Measurements from ENCODE around the gene PHAX. TPM values are rescaled to one million over a fixed set of nuclear protein-coding genes. Genes with fewer than 3 reads are reported as not detected.
"Not testable (repeated sequence)": the region's sequence is repeated elsewhere in the genome, so short reads cannot be mapped to it uniquely, and the experiment has no call there.

PHAX gene
- total RNA-seq, 1 experiment from 2014 or later = 46.2 TPM

GRCh38 chr5:126648471-126648870 is 47.7 kb downstream of the PHAX start:
- Histone ChIP-seq H3K9me3 (ENCODE audit: control insufficient read depth, insufficient read depth, low read depth, low read length) (peaks cover 5% of the 10 kb centered on the region; the same call in 1 of the 2 replicates), H3K36me3 (ENCODE audit: control insufficient read depth, insufficient read depth, low read length) (no peaks in the 10 kb centered on the region), H3K27ac (ENCODE audit: low read length) (no peak overlapping the region), H3K27me3 (ENCODE audit: control insufficient read depth, insufficient read depth, low read length) (no peaks in the 10 kb centered on the region), H3K4me1 (ENCODE audit: control insufficient read depth, insufficient read depth, low read length) (no peaks in the 10 kb centered on the region), H3K4me3 (ENCODE audit: low read depth in 2 of 2, low read length in 2 of 2) (no peak overlapping the region)
- ATAC-seq (no peak), DNase-seq (ENCODE audit: low read depth, low spot score) (no peak)
- no TSS peak for BruUV-seq (replicated peaks)
- in situ Hi-C loops (cut with HindIII; ENCODE audit: low pct_unique_long_range_greater_than_20kb, low sequenced_read_pairs) = no loop called here
- ChIA-PET POLR2A (no interaction called here), CTCF (no interaction called here)
- intact Hi-C loops (cut with micrococcal nuclease; ENCODE audit: unreplicated experiment) = no loop called here
- no peak for TF ChIP-seq TCF7L2 (IDR thresholded peaks at IDR 0.05; ENCODE audit: low read depth, low read length)
- no peak for TF ChIP-seq SIN3A (IDR thresholded peaks at IDR 0.05; ENCODE audit: borderline replicate concordance, insufficient read depth, low read depth, low read length)
- TF ChIP-seq POLR2AphosphoS5 (IDR thresholded peaks at IDR 0.05; ENCODE audit: low read depth, low read length) = no peak
- TF ChIP-seq CTCF (IDR thresholded peaks at IDR 0.05) = no peak
- TF ChIP-seq REST (IDR thresholded peaks at IDR 0.05; ENCODE audit: insufficient read depth in 1 of 2, low read depth in 2 of 2, low read length in 1 of 2) = no peak

GRCh38 chr5:126649057-126649456 is 48.3 kb downstream of the PHAX start:
- H3K27ac ChIP-seq (ENCODE audit: low read length); intact Hi-C loops (cut with micrococcal nuclease; ENCODE audit: unreplicated experiment); CTCF ChIA-PET; H3K27me3 ChIP-seq (ENCODE audit: control insufficient read depth, insufficient read depth, low read length); H3K4me3 ChIP-seq (ENCODE audit: low read depth in 2 of 2, low read length in 2 of 2); in situ Hi-C loops (cut with HindIII; ENCODE audit: low pct_unique_long_range_greater_than_20kb, low sequenced_read_pairs); H3K4me1 ChIP-seq (ENCODE audit: control insufficient read depth, insufficient read depth, low read length); POLR2A ChIA-PET; BruUV-seq (replicated peaks); ATAC-seq; DNase-seq (ENCODE audit: low read depth, low spot score); H3K36me3 ChIP-seq (ENCODE audit: control insufficient read depth, insufficient read depth, low read length); H3K9me3 ChIP-seq (ENCODE audit: control insufficient read depth, insufficient read depth, low read depth, low read length): not testable (repeated sequence)

- H3K4me1 ChIP-seq (ENCODE audit: control insufficient read depth, insufficient read depth, low read length); H3K9me3 ChIP-seq (ENCODE audit: control insufficient read depth, insufficient read depth, low read depth, low read length); in situ Hi-C loops (cut with HindIII; ENCODE audit: low pct_unique_long_range_greater_than_20kb, low sequenced_read_pairs); BruUV-seq (replicated peaks); DNase-seq (ENCODE audit: low read depth, low spot score); ATAC-seq; H3K4me3 ChIP-seq (ENCODE audit: low read depth in 2 of 2, low read length in 2 of 2); intact Hi-C loops (cut with micrococcal nuclease; ENCODE audit: unreplicated experiment); H3K27me3 ChIP-seq (ENCODE audit: control insufficient read depth, insufficient read depth, low read length); H3K27ac ChIP-seq (ENCODE audit: low read length); H3K36me3 ChIP-seq (ENCODE audit: control insufficient read depth, insufficient read depth, low read length); POLR2A ChIA-PET; CTCF ChIA-PET: not testable (repeated sequence)
Observed at GRCh38 chr5:126649709-126650108, 49.0 kb downstream of the PHAX start.
